Neural cell (in vitro differentiated cells): ENCODE results near the gene IL18R1. TPM values are rescaled to one million over a fixed set of nuclear protein-coding genes. Genes with fewer than 3 reads are reported as not detected.

Experiments
- H2AFZ ChIP-seq: fragments of 200-600, 300-800 bp; sonication (generic), shearing (Covaris generic); 2 replicates; pipeline ENCODE4 v1.6.0; 2014; ENCODE audit warnings: low read depth, mild to moderate bottlenecking, antibody characterized with exemption, low read length, moderate library complexity
- H3F3A ChIP-seq: fragments of 200-600 bp; shearing (Covaris generic); 2 replicates; pipeline ENCODE4 v1.6.1; 2016; ENCODE audit warnings: mild to moderate bottlenecking, moderate library complexity, mixed read lengths, antibody characterized with exemption, low read length; ENCODE audit not compliant: insufficient read depth, poor library complexity, severe bottlenecking
- H3K27ac ChIP-seq: fragments of 200-600, 300-800 bp; sonication (generic), shearing (Covaris generic); 2 replicates; pipeline ENCODE4 v1.5.1; 2014; ENCODE audit warnings: mild to moderate bottlenecking, low read length, moderate library complexity
- H3K27me3 ChIP-seq: fragments of 300-800, 200-600 bp; sonication (generic), shearing (Covaris generic); 2 replicates; pipeline ENCODE4 v1.6.0; 2014; ENCODE audit warnings: mild to moderate bottlenecking, low read depth, low read length, moderate library complexity; ENCODE audit not compliant: insufficient read depth
- H3K36me3 ChIP-seq: fragments of 300-800, 200-600 bp; sonication (generic), shearing (Covaris generic); 2 replicates; pipeline ENCODE4 v1.5.1; 2014; ENCODE audit warnings: mild to moderate bottlenecking, antibody characterized with exemption, low read length, moderate library complexity; ENCODE audit not compliant: insufficient read depth
- H3K4me2 ChIP-seq: fragments of 300-800, 200-600 bp; sonication (generic), shearing (Covaris generic); 2 replicates; pipeline ENCODE4 v1.6.0; 2014; ENCODE audit warnings: mild to moderate bottlenecking, low read length
- H3K4me3 ChIP-seq: fragments of 300-800, 200-600 bp; sonication (generic), shearing (Covaris generic); 2 replicates; pipeline ENCODE4 v1.5.1; 2014; ENCODE audit warnings: mild to moderate bottlenecking, low read length, moderate library complexity
- H3K79me2 ChIP-seq: fragments of 200-600 bp; shearing (Covaris generic); replicated peaks from 2 replicates; pipeline ENCODE4 v1.6.0; 2014; ENCODE audit warnings: mild to moderate bottlenecking, low read length, moderate library complexity; ENCODE audit not compliant: insufficient read depth
- H3K9ac ChIP-seq: fragments of 300-800, 200-600 bp; sonication (generic), shearing (Covaris generic); 2 replicates; pipeline ENCODE4 v1.6.1; 2016; ENCODE audit warnings: mild to moderate bottlenecking, low read length, mixed read lengths
- H3K9me2 ChIP-seq: fragments of 200-600 bp; shearing (Covaris generic); 2 replicates; pipeline ENCODE4 v1.6.1; 2016; ENCODE audit warnings: mild to moderate bottlenecking, low read length, mixed read lengths; ENCODE audit not compliant: insufficient read depth
- H3K9me3 ChIP-seq: fragments of 200-600, 300-800 bp; sonication (generic), shearing (Covaris generic); 2 replicates; pipeline ENCODE4 v1.6.1; 2016; ENCODE audit warnings: mild to moderate bottlenecking, mixed run types, low read length, moderate library complexity, mixed read lengths
- H4K20me1 ChIP-seq: fragments of 200-600 bp; shearing (Covaris generic); 2 replicates; pipeline ENCODE4 v1.6.1; 2016; ENCODE audit warnings: mild to moderate bottlenecking, mixed run types; ENCODE audit not compliant: insufficient read depth
- CTCF ChIP-seq: fragments of 450-650 bp; IDR thresholded peaks from 2 replicates; pipeline ENCODE4 v1.5.1; 2014; ENCODE audit warnings: antibody characterized with exemption, mild to moderate bottlenecking, moderate library complexity; ENCODE audit not compliant: poor library complexity, severe bottlenecking
- EP300 ChIP-seq: fragments of 450-650 bp; conservative IDR thresholded peaks from 2 replicates; pipeline ENCODE4 v1.6.1; 2014; ENCODE audit warnings: antibody characterized with exemption, mild to moderate bottlenecking, moderate library complexity; ENCODE audit not compliant: poor library complexity, severe bottlenecking
- EZH2 ChIP-seq: fragments of 200-600, 300-800 bp; shearing (Covaris generic), sonication (generic); IDR thresholded peaks from 2 replicates; pipeline ENCODE4 v1.6.1; 2014; ENCODE audit warnings: antibody characterized with exemption, low read length, borderline replicate concordance, mild to moderate bottlenecking; ENCODE audit not compliant: insufficient read depth, poor library complexity, severe bottlenecking
- MXI1 ChIP-seq: fragments of 450-650 bp; conservative IDR thresholded peaks from 2 replicates; pipeline ENCODE4 v1.6.1; 2014; ENCODE audit warnings: antibody characterized with exemption, mild to moderate bottlenecking; ENCODE audit not compliant: poor library complexity, severe bottlenecking
- POLR2AphosphoS5 ChIP-seq: IDR thresholded peaks from 2 replicates; pipeline ENCODE4 v1.6.1; 2012
- RAD21 ChIP-seq: fragments of 450-650 bp; conservative IDR thresholded peaks from 2 replicates; pipeline ENCODE4 v1.6.1; 2014; ENCODE audit warnings: antibody characterized with exemption, mild to moderate bottlenecking, moderate library complexity
- REST ChIP-seq: IDR thresholded peaks from 2 replicates; pipeline ENCODE4 v1.6.1; 2012; ENCODE audit warnings: borderline replicate concordance
- SMC3 ChIP-seq: fragments of 450-650 bp; conservative IDR thresholded peaks from 2 replicates; pipeline ENCODE4 v1.6.1; 2014; ENCODE audit warnings: antibody characterized with exemption, mild to moderate bottlenecking, moderate library complexity; ENCODE audit not compliant: poor library complexity
- TAF1 ChIP-seq: IDR thresholded peaks from 2 replicates; pipeline ENCODE4 v1.6.1; 2012; ENCODE audit warnings: low read depth
- polyA plus RNA-seq: library from polyadenylated mRNA; depleted of rRNA; stranded (reverse); fragments of >200 nt; gene quantifications from 2 replicates; pipeline ENCODE4 v1.2.3, GENCODE V29; 2014

The IL18R1 gene
- polyA plus RNA-seq, 1 donor from 2014 or later, result 0.09 TPM

DNA sequence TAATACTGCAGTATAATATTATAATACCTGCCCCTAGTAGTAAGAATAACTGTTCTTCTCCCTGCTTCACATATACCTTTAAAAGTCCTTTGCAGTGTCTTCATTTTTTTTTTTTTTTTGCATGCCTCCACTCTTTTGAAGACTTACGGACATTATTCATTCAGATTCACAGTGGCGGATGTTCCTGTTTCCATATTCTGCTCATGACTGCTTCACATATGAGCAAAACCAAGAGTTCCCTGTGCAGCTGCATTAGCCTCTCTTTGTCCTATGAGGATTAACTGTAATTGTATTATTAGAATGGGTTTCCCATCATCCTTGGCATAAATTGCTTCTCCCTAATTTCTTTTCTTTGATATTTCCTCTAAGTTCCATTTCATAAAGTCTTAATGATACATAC lies 80.1 kb downstream of the IL18R1 start:
- no peaks in the 10 kb centered on the region for H3F3A ChIP-seq
- H3K79me2 ChIP-seq, result no peaks in the 10 kb centered on the region
- no peak overlapping the region for H3K27ac ChIP-seq
- H3K9me3 ChIP-seq, result no peaks in the 10 kb centered on the region
- H3K9ac ChIP-seq, result no peak overlapping the region
- no peak overlapping the region for H3K4me3 ChIP-seq
- H3K36me3 ChIP-seq, result no peaks in the 10 kb centered on the region
- no peaks in the 10 kb centered on the region for H3K27me3 ChIP-seq
- no peak overlapping the region for H3K4me2 ChIP-seq
- no peaks in the 10 kb centered on the region for H3K9me2 ChIP-seq
- H4K20me1 ChIP-seq, result no peaks in the 10 kb centered on the region
- TF ChIP-seq POLR2AphosphoS5 (no peak), REST (no peak), CTCF (no peak), TAF1 (no peak), EP300 (no peak), EZH2 (no peak), SMC3 (no peak), MXI1 (no peak), RAD21 (no peak)
- H2AFZ ChIP-seq, result no peak overlapping the region

GRCh38 chr2:102436323-102436722 lies 80.7 kb downstream of the IL18R1 start:
- no peaks in the 10 kb centered on the region for H4K20me1 ChIP-seq
- H3K9ac ChIP-seq, result no peak overlapping the region
- no peak overlapping the region for H2AFZ ChIP-seq
- H3K9me2 ChIP-seq, result no peaks in the 10 kb centered on the region
- TF ChIP-seq TAF1 (no peak), MXI1 (no peak), POLR2AphosphoS5 (no peak), REST (no peak), EP300 (no peak), CTCF (no peak)
- no peak overlapping the region for H3K27ac ChIP-seq
- no peaks in the 10 kb centered on the region for H3K36me3 ChIP-seq
- H3K4me3 ChIP-seq, result no peak overlapping the region
- no peaks in the 10 kb centered on the region for H3K9me3 ChIP-seq
- H3K79me2 ChIP-seq, result no peaks in the 10 kb centered on the region
- no peaks in the 10 kb centered on the region for H3K27me3 ChIP-seq
- no peaks in the 10 kb centered on the region for H3F3A ChIP-seq
- H3K4me2 ChIP-seq, result no peak overlapping the region
